DND-41 (cell line): ENCODE results near the gene G6PC2.
"Not testable (repeated sequence)": the region's sequence is repeated elsewhere in the genome, so short reads cannot be mapped to it uniquely, and the experiment has no call there.

Source experiments
- ATAC-seq: fragments of 200-7000 bp; cut with Tn5 transposase; 3 replicates; pipeline ENCODE4 v1.9.1; 2021; ENCODE audit warnings: low read depth; ENCODE audit not compliant: insufficient read depth
- DNase-seq: peaks from one replicate; pipeline ENCODE4 v3.0.0-alpha.2; 2020
- H2AFZ ChIP-seq: 2 replicates; pipeline ENCODE4 v1.6.0; 2012; ENCODE audit warnings: low read depth, low read length
- H3K27ac ChIP-seq: 2 replicates; pipeline ENCODE4 v1.5.1; 2012; ENCODE audit warnings: low read length, inconsistent platforms
- H3K27me3 ChIP-seq: fragments of 200-600 bp; sonication (generic); 2 replicates; pipeline ENCODE4 v1.6.0; 2012; ENCODE audit warnings: low read length, mild to moderate bottlenecking, inconsistent platforms; ENCODE audit not compliant: insufficient read depth, poor library complexity
- H3K36me3 ChIP-seq: 2 replicates; pipeline ENCODE4 v1.5.1; 2012; ENCODE audit warnings: low read length, inconsistent platforms; ENCODE audit not compliant: insufficient read depth
- H3K4me1 ChIP-seq: 2 replicates; pipeline ENCODE4 v1.5.1; 2012; ENCODE audit warnings: mild to moderate bottlenecking, low read length; ENCODE audit not compliant: insufficient read depth
- H3K4me2 ChIP-seq: 2 replicates; pipeline ENCODE4 v1.6.0; 2012; ENCODE audit warnings: mild to moderate bottlenecking, moderate library complexity, low read length, inconsistent platforms; ENCODE audit not compliant: insufficient read depth
- H3K4me3 ChIP-seq, 2 experiments: fragments of 200-600 bp in 1 of 2; shearing (Covaris generic) in 1 of 2; 2 replicates each; pipeline ENCODE4 v1.5.1; 2012 to 2016; ENCODE audit warnings: inconsistent platforms in 2 of 2, low read length in 2 of 2, mild to moderate bottlenecking in 2 of 2, low read depth in 1 of 2, moderate library complexity in 1 of 2
- H3K79me2 ChIP-seq: 2 replicates; pipeline ENCODE4 v1.6.0; 2012; ENCODE audit warnings: low read length, inconsistent platforms; ENCODE audit not compliant: insufficient read depth
- H3K9ac ChIP-seq: 2 replicates; pipeline ENCODE4 v1.6.0; 2012; ENCODE audit warnings: low read depth, mild to moderate bottlenecking, inconsistent platforms, low read length, moderate library complexity
- H3K9me3 ChIP-seq: 2 replicates; pipeline ENCODE4 v1.5.1; 2012; ENCODE audit warnings: low read length, moderate library complexity, mild to moderate bottlenecking, inconsistent platforms; ENCODE audit not compliant: insufficient read depth, severe bottlenecking
- H4K20me1 ChIP-seq: 2 replicates; pipeline ENCODE4 v1.6.0; 2012; ENCODE audit warnings: low read length; ENCODE audit not compliant: insufficient read depth
- CTCF ChIP-seq: IDR thresholded peaks from 2 replicates; pipeline ENCODE4 v1.5.1; 2012; ENCODE audit warnings: borderline replicate concordance, low read length, moderate library complexity, mild to moderate bottlenecking; ENCODE audit not compliant: poor library complexity, severe bottlenecking; ENCODE audit errors: extremely low read depth
- EZH2 ChIP-seq: IDR thresholded peaks from 3 replicates; pipeline ENCODE4 v1.6.1; 2012; ENCODE audit warnings: borderline replicate concordance, low read depth, mild to moderate bottlenecking, moderate library complexity, low read length, inconsistent platforms; ENCODE audit not compliant: severe bottlenecking

G6PC2 gene

GRCh38 chr2:168870369-168870768 is 30.7 kb upstream of the G6PC2 start:
- H3K9ac ChIP-seq, H3K27me3 ChIP-seq, DNase-seq, ATAC-seq, H3K9me3 ChIP-seq, H3K27ac ChIP-seq, H3K4me2 ChIP-seq, H3K4me1 ChIP-seq, H2AFZ ChIP-seq, H3K4me3 ChIP-seq, H4K20me1 ChIP-seq: not testable (repeated sequence)
- Histone ChIP-seq H3K36me3 (peaks cover 48% of the 10 kb centered on the region), H3K79me2 (peaks cover 15% of the 10 kb centered on the region; the same call in 1 of the 2 replicates)

- not testable (repeated sequence) for H3K27ac ChIP-seq, H3K4me2 ChIP-seq, H2AFZ ChIP-seq, ATAC-seq, H3K27me3 ChIP-seq, DNase-seq, H3K9ac ChIP-seq, H3K4me3 ChIP-seq, H3K9me3 ChIP-seq, H4K20me1 ChIP-seq, H3K4me1 ChIP-seq
- Histone ChIP-seq H3K79me2 (peaks cover 15% of the 10 kb centered on the region; the same call in 1 of the 2 replicates), H3K36me3 (peaks cover 50% of the 10 kb centered on the region)
Measured at GRCh38 chr2:168870824-168871223, 30.3 kb upstream of the G6PC2 start.

GRCh38 chr2:168874368-168875054 is 26.6 kb upstream of the G6PC2 start:
- Histone ChIP-seq H2AFZ (no peak overlapping the region), H3K4me3 (no peak overlapping the region), H3K27ac (no peak overlapping the region), H3K4me2 (no peak overlapping the region), H3K36me3 (peaks cover 50% of the 10 kb centered on the region), H3K9me3 (peaks cover 4% of the 10 kb centered on the region), H3K27me3 (no peaks in the 10 kb centered on the region), H3K9ac (no peak overlapping the region), H4K20me1 (no peaks in the 10 kb centered on the region), H3K79me2 (peaks cover 35% of the 10 kb centered on the region), H3K4me1 (no peaks in the 10 kb centered on the region)
- DNase-seq = no peak
- no peak for ATAC-seq
- TF ChIP-seq CTCF (no peak), EZH2 (no peak)

GRCh38 chr2:168882163-168882562 is 18.9 kb upstream of the G6PC2 start:
- not testable (repeated sequence) for H4K20me1 ChIP-seq, H3K9me3 ChIP-seq, H3K4me3 ChIP-seq, H3K4me1 ChIP-seq, H3K27ac ChIP-seq, H3K27me3 ChIP-seq, DNase-seq, H2AFZ ChIP-seq, H3K4me2 ChIP-seq, H3K9ac ChIP-seq, ATAC-seq
- H3K36me3 ChIP-seq = peaks cover 30% of the 10 kb centered on the region
- H3K79me2 ChIP-seq = peaks cover 77% of the 10 kb centered on the region

GRCh38 chr2:168884975-168885374 is 16.1 kb upstream of the G6PC2 start:
- Histone ChIP-seq H3K4me2 (no peak overlapping the region), H3K4me1 (peaks cover 24% of the 10 kb centered on the region), H4K20me1 (peaks cover 7% of the 10 kb centered on the region; the same call in 1 of the 2 replicates), H3K79me2 (peaks cover 79% of the 10 kb centered on the region), H3K27ac (no peak overlapping the region), H3K9ac (no peak overlapping the region), H3K9me3 (no peaks in the 10 kb centered on the region), H2AFZ (no peak overlapping the region), H3K4me3 (no peak overlapping the region), H3K36me3 (peaks cover 46% of the 10 kb centered on the region), H3K27me3 (no peaks in the 10 kb centered on the region)
- ATAC-seq (no peak), DNase-seq (no peak)
- TF ChIP-seq CTCF (no peak), EZH2 (no peak)
